Activated CD8-positive, alpha-beta memory T cell treated with anti-CD3 and anti-CD28 coated beads for 36 hours (primary cell): Measurements from ENCODE around the gene HDAC1. TPM values are rescaled to one million over a fixed set of nuclear protein-coding genes. Genes with fewer than 3 reads are reported as not detected.

Experiments used
- CTCF ChIA-PET: fragments of 350-600 bp; sonication (Branson Sonifier 250); formaldehyde crosslinking; loops from one replicate; lab custom pipeline; 2021; ENCODE audit warnings: antibody characterized with exemption; lab: Charles Lee
- POLR2A ChIA-PET: fragments of 350-600 bp; sonication (Branson Sonifier 250); formaldehyde crosslinking; loops from one replicate; lab custom pipeline; 2021; ENCODE audit warnings: antibody characterized with exemption; lab: Charles Lee
- total RNA-seq, 2 experiments: library from RNA; stranded (reverse); gene quantifications; one replicate each; pipeline ENCODE4 v1.2.3, GENCODE V29; 2021

Gene HDAC1
- total RNA-seq, 2 experiments from 2014 or later: 159 to 160 TPM

GRCh38 chr1:32335790-32336590, 44.1 kb downstream of the HDAC1 start, which contains the start of gene MARCKSL1:
MARCKSL1 (minus strand) TSS chr1:32336233; CDS start chr1:32336033, 200 bp downstream.
- POLR2A ChIA-PET: interaction anchor here (0.5 to 2.1 kb wide), 13 partner anchors 9 to 434 kb away, joined by 3 to 17 read pairs (median 5); partner anchors contain the start of genes BSDC1, HDAC1, KPNA6 and LCK
- CTCF ChIA-PET: interaction anchor here (0.6 to 2.1 kb wide), 5 partner anchors 15 to 122 kb away, joined by 3 to 6 read pairs (median 5); no protein-coding TSS in a partner anchor

- POLR2A ChIA-PET: interaction anchor here (1.0 to 2.1 kb wide), 10 partner anchors 9 to 228 kb away, joined by 3 to 17 read pairs (median 6); partner anchors contain the start of genes BSDC1, HDAC1, KPNA6 and LCK
- CTCF ChIA-PET: interaction anchor here (0.8 to 2.1 kb wide), 3 partner anchors 14 to 136 kb away, joined by 3 to 5 read pairs (median 4); no protein-coding TSS in a partner anchor
These were observed 44.7 kb downstream of the HDAC1 start for GRCh38 chr1:32336591-32336932.

GRCh38 chr1:32336963-32337675, 45.2 kb downstream of the HDAC1 start:
- POLR2A ChIA-PET: interaction anchor here (0.6 to 2.1 kb wide), 6 partner anchors 8 to 264 kb away, joined by 4 to 10 read pairs (median 6); partner anchors contain the start of gene HDAC1
- CTCF ChIA-PET: interaction anchor here (0.6 to 2.1 kb wide), 5 partner anchors 13 to 136 kb away, joined by 3 to 5 read pairs (median 3); no protein-coding TSS in a partner anchor

- ChIA-PET CTCF (interaction anchor here (0.5 to 1.1 kb wide), 4 partner anchors 12 to 418 kb away, joined by 3 to 5 read pairs (median 4); no protein-coding TSS in a partner anchor), POLR2A (interaction anchor here (0.6 to 0.7 kb wide), 2 partner anchors 16 to 265 kb away, joined by 3 to 6 read pairs; no protein-coding TSS in a partner anchor)
These were observed 46.2 kb downstream of the HDAC1 start for GRCh38 chr1:32337855-32338636.

GRCh38 chr1:32338637-32339145, 46.8 kb downstream of the HDAC1 start:
- ChIA-PET CTCF (no interaction called here), POLR2A (no interaction called here)

- CTCF ChIA-PET: interaction anchor here (0.9 kb wide), 1 partner anchor 125 kb away, joined by 3 read pairs; no protein-coding TSS in a partner anchor
- POLR2A ChIA-PET: no interaction called here
These were observed 47.6 kb downstream of the HDAC1 start for GRCh38 chr1:32339363-32339978.

- CTCF ChIA-PET: interaction anchor here (0.9 kb wide), 1 partner anchor 12 kb away, joined by 3 read pairs; no protein-coding TSS in a partner anchor
- POLR2A ChIA-PET: no interaction called here
These were observed 49.4 kb downstream of the HDAC1 start for GRCh38 chr1:32341186-32341757.

GRCh38 chr1:32341971-32342370, 50.1 kb downstream of the HDAC1 start:
- CTCF ChIA-PET: interaction anchor here (0.9 kb wide), 1 partner anchor 11 kb away, joined by 3 read pairs; no protein-coding TSS in a partner anchor
- POLR2A ChIA-PET: no interaction called here

- POLR2A ChIA-PET: no interaction called here
- CTCF ChIA-PET: no interaction called here
These were observed 50.8 kb downstream of the HDAC1 start for GRCh38 chr1:32342704-32343103.

GRCh38 chr1:32345289-32345827, 53.5 kb downstream of the HDAC1 start:
- ChIA-PET POLR2A (interaction anchor here (1.0 to 1.7 kb wide), 2 partner anchors 9 to 49 kb away, joined by 5 read pairs; partner anchors contain the start of genes BSDC1 and MARCKSL1), CTCF (interaction anchor here (0.7 to 1.1 kb wide), 3 partner anchors 135 to 435 kb away, joined by 3 to 4 read pairs (median 4); no protein-coding TSS in a partner anchor)

GRCh38 chr1:32346532-32347157, 54.8 kb downstream of the HDAC1 start:
- CTCF ChIA-PET: interaction anchor here (1.1 kb wide), 1 partner anchor 137 kb away, joined by 4 read pairs; no protein-coding TSS in a partner anchor

GRCh38 chr1:32349211-32349708, 57.4 kb downstream of the HDAC1 start:
- ChIA-PET POLR2A (interaction anchor here (0.6 kb wide), 1 partner anchor 28 kb away, joined by 6 read pairs; no protein-coding TSS in a partner anchor), CTCF (no interaction called here)

More at GRCh38 chr1:32346532-32347157, 54.8 kb downstream of the HDAC1 start:
- POLR2A ChIA-PET: interaction anchor here (1.0 to 1.5 kb wide), 2 partner anchors 11 to 47 kb away, joined by 5 read pairs; partner anchors contain the start of genes BSDC1 and MARCKSL1

- CTCF ChIA-PET: interaction anchor here (0.9 to 1.1 kb wide), 3 partner anchors 14 to 36 kb away, joined by 3 to 4 read pairs (median 4); partner anchors contain the start of gene MARCKSL1
- POLR2A ChIA-PET: interaction anchor here (0.6 to 1.5 kb wide), 3 partner anchors 8 to 43 kb away, joined by 3 to 9 read pairs (median 4); partner anchors contain the start of genes BSDC1 and MARCKSL1
These were observed 59.0 kb downstream of the HDAC1 start for GRCh38 chr1:32350785-32351398.

- CTCF ChIA-PET: interaction anchor here (0.6 to 1.4 kb wide), 4 partner anchors 35 to 612 kb away, joined by 3 to 4 read pairs (median 3); no protein-coding TSS in a partner anchor
- POLR2A ChIA-PET: interaction anchor here (1.0 to 1.5 kb wide), 2 partner anchors 15 to 43 kb away, joined by 4 to 9 read pairs; partner anchors contain the start of genes BSDC1 and MARCKSL1
These were observed 59.7 kb downstream of the HDAC1 start for GRCh38 chr1:32351399-32352238.
